Measurements from ENCODE around the gene ADAMTS2. TPM values are rescaled to one million over a fixed set of nuclear protein-coding genes. Genes with fewer than 3 reads are reported as not detected.

The ADAMTS2 gene
- total RNA-seq, 3 donors from 2014 or later (not counting 1 experiment from before 2014, with no cell fraction given): 0.28 TPM; not detected in 2

GRCh38 chr5:179166886-179167841, 178.1 kb downstream of the ADAMTS2 start:
- ATAC-seq: peak; percentile 86 to 95 (median 90)
- Mint-ChIP-seq H3K4me3 (peak overlapping the region; percentile 53), H3K4me1 (peaks cover 6 to 7% of the 10 kb centered on the region in 2 donors), H3K27me3 (ENCODE audit: low read depth in 2 of 2) (peaks cover 0 to 6% of the 10 kb centered on the region in 2 donors), H3K9me3 (no peaks in the 10 kb centered on the region), H3K36me3 (no peaks in the 10 kb centered on the region), H3K27ac (peak overlapping the region in 1 of 2 donors; percentile 41)
- H3K36me3 ChIP-seq (ENCODE audit: control insufficient read depth, insufficient read depth, low read length): no peaks in the 10 kb centered on the region
- no peaks in the 10 kb centered on the region for H3K9me3 ChIP-seq (ENCODE audit: control insufficient read depth, insufficient read depth, low read length)
- peak; percentile 69 to 77 for DNase-seq
- TF ChIP-seq CTCF (IDR thresholded peaks at IDR 0.05): peak; percentile 98
- peak overlapping the region; percentile 21 for H3K4me3 ChIP-seq (ENCODE audit: low read length)
- intact Hi-C loops (cut with micrococcal nuclease): loop anchor here (5.0 kb wide), 3 partner anchors 325 to 500 kb away; no protein-coding TSS in a partner anchor
- 24% methylated on average over 67 of the region's 67 CpGs for WGBS (ENCODE audit: insufficient coverage)
- H3K27ac ChIP-seq (ENCODE audit: low read length): no peak overlapping the region
- H3K4me1 ChIP-seq (ENCODE audit: control insufficient read depth, insufficient read depth, low read length): peaks cover 14% of the 10 kb centered on the region
- no peaks in the 10 kb centered on the region for H3K27me3 ChIP-seq (ENCODE audit: control insufficient read depth, insufficient read depth, low read length)

GRCh38 chr5:179166171-179166885, 178.9 kb downstream of the ADAMTS2 start:
- intact Hi-C loops (cut with micrococcal nuclease): loop anchor here (5.0 kb wide), 3 partner anchors 326 to 501 kb away; no protein-coding TSS in a partner anchor
- Mint-ChIP-seq H3K4me1 (peaks cover 6 to 7% of the 10 kb centered on the region in 2 donors), H3K36me3 (no peaks in the 10 kb centered on the region), H3K27me3 (ENCODE audit: low read depth in 2 of 2) (peaks cover 0 to 6% of the 10 kb centered on the region in 2 donors), H3K4me3 (peak overlapping the region; percentile 37), H3K27ac (no peak overlapping the region), H3K9me3 (no peaks in the 10 kb centered on the region)
- H3K4me1 ChIP-seq (ENCODE audit: control insufficient read depth, insufficient read depth, low read length): peaks cover 14% of the 10 kb centered on the region
- TF ChIP-seq CTCF (IDR thresholded peaks at IDR 0.05): no peak
- no peak overlapping the region for H3K27ac ChIP-seq (ENCODE audit: low read length)
- DNase-seq: no peak
- 90% methylated on average over 22 of the region's 22 CpGs for WGBS (ENCODE audit: insufficient coverage)
- ATAC-seq: peak in 1 of 3 donors; percentile 5
- H3K27me3 ChIP-seq (ENCODE audit: control insufficient read depth, insufficient read depth, low read length): no peaks in the 10 kb centered on the region
- no peak overlapping the region for H3K4me3 ChIP-seq (ENCODE audit: low read length)
- no peaks in the 10 kb centered on the region for H3K9me3 ChIP-seq (ENCODE audit: control insufficient read depth, insufficient read depth, low read length)
- no peaks in the 10 kb centered on the region for H3K36me3 ChIP-seq (ENCODE audit: control insufficient read depth, insufficient read depth, low read length)

- H3K4me3 ChIP-seq (ENCODE audit: low read length): no peak overlapping the region
- no peak for DNase-seq
These were observed 179.7 kb downstream of the ADAMTS2 start for GRCh38 chr5:179165421-179166170.

More at GRCh38 chr5:179165421-179166170, 179.7 kb downstream of the ADAMTS2 start:
- no peak for ATAC-seq
- H3K27ac Mint-ChIP-seq: no peak overlapping the region
- TF ChIP-seq CTCF (IDR thresholded peaks at IDR 0.05): no peak
- intact Hi-C loops (cut with micrococcal nuclease): loop anchor here (5.0 kb wide), 3 partner anchors 327 to 502 kb away; no protein-coding TSS in a partner anchor
- WGBS (ENCODE audit: insufficient coverage): 91% methylated on average over 15 of the region's 15 CpGs
- H3K27me3 Mint-ChIP-seq (ENCODE audit: low read depth in 2 of 2): peaks cover 0 to 6% of the 10 kb centered on the region in 2 donors
- no peaks in the 10 kb centered on the region for H3K36me3 ChIP-seq (ENCODE audit: control insufficient read depth, insufficient read depth, low read length)
- H3K4me1 Mint-ChIP-seq: peaks cover 6 to 7% of the 10 kb centered on the region in 2 donors
- H3K4me3 Mint-ChIP-seq: no peak overlapping the region
- H3K27ac ChIP-seq (ENCODE audit: low read length): no peak overlapping the region
- H3K27me3 ChIP-seq (ENCODE audit: control insufficient read depth, insufficient read depth, low read length): no peaks in the 10 kb centered on the region
- no peaks in the 10 kb centered on the region for H3K36me3 Mint-ChIP-seq
- H3K4me1 ChIP-seq (ENCODE audit: control insufficient read depth, insufficient read depth, low read length): peaks cover 14% of the 10 kb centered on the region
- no peaks in the 10 kb centered on the region for H3K9me3 Mint-ChIP-seq
- no peaks in the 10 kb centered on the region for H3K9me3 ChIP-seq (ENCODE audit: control insufficient read depth, insufficient read depth, low read length)

Data from natural killer cell (primary cell).